ENCODE measurements around the gene UNC13B.
"Not testable (repeated sequence)": the region's sequence is repeated elsewhere in the genome, so short reads cannot be mapped to it uniquely, and the experiment has no call there.

The UNC13B gene

DNA sequence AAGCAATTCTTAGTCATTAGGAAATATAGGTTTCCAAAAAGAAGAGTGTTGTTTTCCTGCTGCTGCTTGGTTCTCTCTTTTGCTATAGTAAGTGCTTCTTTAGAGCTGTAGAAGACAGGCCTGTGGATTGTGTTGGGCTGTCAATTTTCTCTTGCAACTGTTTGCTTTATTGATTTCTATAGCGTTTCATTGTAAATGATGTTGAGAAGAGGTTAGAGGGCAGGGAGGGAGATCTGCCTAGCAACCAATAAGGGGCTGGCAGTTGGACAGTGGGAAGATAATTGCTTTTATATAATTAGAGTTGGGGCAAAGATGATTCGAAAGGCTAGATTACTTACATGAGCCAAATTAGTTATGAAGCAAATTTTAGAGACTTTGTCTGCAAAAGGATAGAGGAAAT lies 11.1 kb downstream of the UNC13B start:
- H3K4me3 ChIP-seq (ENCODE audit: low read depth in 1 of 2, low read length in 1 of 2), result no peak overlapping the region

GRCh38 chr9:35177520-35177919 lies 15.7 kb downstream of the UNC13B start:
- Histone ChIP-seq H3K36me3 (no peaks in the 10 kb centered on the region), H3K27ac (no peak overlapping the region), H3K4me3 (ENCODE audit: low read depth in 1 of 2, low read length in 1 of 2) (no peak overlapping the region), H3K4me1 (ENCODE audit: control insufficient read depth in 1 of 2, insufficient read depth in 1 of 2, low read depth in 1 of 2, low read length in 1 of 2) (no peaks in the 10 kb centered on the region), H3K27me3 (no peaks in the 10 kb centered on the region), H3K9me3 (no peaks in the 10 kb centered on the region)
- no peak for TF ChIP-seq CTCF (IDR thresholded peaks at IDR 0.05)

More for the DNA sequence above, 11.1 kb downstream of the UNC13B start:
- Histone ChIP-seq H3K9me3 (no peaks in the 10 kb centered on the region), H3K36me3 (no peaks in the 10 kb centered on the region), H3K27me3 (no peaks in the 10 kb centered on the region), H3K27ac (no peak overlapping the region), H3K4me1 (ENCODE audit: control insufficient read depth in 1 of 2, insufficient read depth in 1 of 2, low read depth in 1 of 2, low read length in 1 of 2) (no peaks in the 10 kb centered on the region)
- no peak for TF ChIP-seq CTCF (IDR thresholded peaks at IDR 0.05)

- no peaks in the 10 kb centered on the region for H3K36me3 ChIP-seq
These were observed 17.8 kb downstream of the UNC13B start for GRCh38 chr9:35179347-35180280.

DNA sequence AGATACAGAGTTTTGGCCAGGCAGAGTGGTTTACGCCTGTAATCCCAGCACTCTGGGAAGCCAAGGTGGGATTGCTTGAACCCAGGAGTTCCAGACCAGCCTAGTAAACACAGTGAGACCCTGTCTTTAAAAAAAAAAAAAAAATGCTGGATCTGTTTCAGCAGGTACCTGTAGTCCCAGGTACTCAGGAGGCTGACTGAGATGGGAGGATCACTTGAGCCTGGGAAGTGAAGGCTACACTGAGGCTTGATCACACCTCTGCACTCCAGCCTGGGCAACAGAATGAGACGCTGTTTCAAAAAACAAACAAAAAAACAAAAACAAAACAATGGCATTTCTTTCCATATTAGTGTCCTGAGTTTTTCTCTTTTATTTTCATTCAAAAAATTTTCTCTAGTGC lies 19.0 kb downstream of the UNC13B start:
- H3K36me3 ChIP-seq, result no peaks in the 10 kb centered on the region
- H3K4me3 ChIP-seq (ENCODE audit: low read depth in 1 of 2, low read length in 1 of 2), result no peak overlapping the region
- no peaks in the 10 kb centered on the region for H3K9me3 ChIP-seq
- H3K4me1 ChIP-seq (ENCODE audit: control insufficient read depth in 1 of 2, insufficient read depth in 1 of 2, low read depth in 1 of 2, low read length in 1 of 2), result no peaks in the 10 kb centered on the region
- no peak for TF ChIP-seq CTCF (IDR thresholded peaks at IDR 0.05)
- H3K27me3 ChIP-seq, result no peaks in the 10 kb centered on the region
- no peak overlapping the region for H3K27ac ChIP-seq

More at GRCh38 chr9:35179347-35180280, 17.8 kb downstream of the UNC13B start:
- Histone ChIP-seq H3K9me3 (no peaks in the 10 kb centered on the region), H3K27me3 (no peaks in the 10 kb centered on the region), H3K4me1 (ENCODE audit: control insufficient read depth in 1 of 2, insufficient read depth in 1 of 2, low read depth in 1 of 2, low read length in 1 of 2) (no peaks in the 10 kb centered on the region), H3K27ac (no peak overlapping the region), H3K4me3 (ENCODE audit: low read depth in 1 of 2, low read length in 1 of 2) (no peak overlapping the region)
- no peak for TF ChIP-seq CTCF (IDR thresholded peaks at IDR 0.05)

GRCh38 chr9:35182401-35182800 lies 20.6 kb downstream of the UNC13B start:
- H3K4me1 ChIP-seq (ENCODE audit: control insufficient read depth in 1 of 2, insufficient read depth in 1 of 2, low read depth in 1 of 2, low read length in 1 of 2); H3K9me3 ChIP-seq; H3K27me3 ChIP-seq; H3K27ac ChIP-seq; H3K4me3 ChIP-seq (ENCODE audit: low read depth in 1 of 2, low read length in 1 of 2); H3K36me3 ChIP-seq: not testable (repeated sequence)

DNA sequence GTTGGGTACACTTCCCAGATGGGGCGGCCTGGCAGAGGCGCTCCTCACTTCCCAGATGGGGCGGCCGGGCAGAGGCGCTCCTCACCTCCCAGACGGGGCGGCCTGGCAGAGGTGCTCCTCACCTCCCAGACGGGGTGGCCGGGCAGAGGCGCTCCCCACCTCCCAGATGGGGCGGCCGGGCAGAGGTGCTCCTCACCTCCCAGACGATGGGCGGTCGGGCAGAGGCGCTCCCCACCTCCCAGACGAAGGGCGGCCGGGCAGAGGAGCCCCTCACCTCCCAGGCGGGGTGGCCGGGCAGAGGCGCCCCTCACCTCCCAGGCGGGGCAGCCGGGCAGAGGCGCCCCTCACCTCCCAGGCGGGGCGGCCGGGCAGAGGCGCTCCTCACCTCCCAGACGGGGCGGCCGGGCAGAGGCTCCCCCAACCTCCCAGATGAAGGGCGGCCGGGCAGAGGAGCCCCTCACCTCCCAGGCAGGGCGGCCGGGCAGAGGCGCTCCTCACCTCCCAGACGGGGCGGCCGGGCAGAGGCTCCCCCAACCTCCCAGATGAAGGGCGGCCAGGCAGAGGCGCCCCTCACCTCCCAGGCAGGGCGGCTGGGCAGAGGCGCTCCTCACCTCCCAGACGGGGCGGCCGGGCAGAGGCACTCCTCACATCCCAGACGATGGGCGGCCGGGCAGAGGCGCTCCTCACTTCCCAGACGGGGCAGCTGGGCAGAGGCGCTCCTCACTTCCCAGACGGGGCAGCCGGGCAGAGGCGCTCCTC lies 21.4 kb downstream of the UNC13B start:
- not testable (repeated sequence) for H3K36me3 ChIP-seq; H3K4me1 ChIP-seq (ENCODE audit: control insufficient read depth in 1 of 2, insufficient read depth in 1 of 2, low read depth in 1 of 2, low read length in 1 of 2); H3K27me3 ChIP-seq; H3K9me3 ChIP-seq; H3K4me3 ChIP-seq (ENCODE audit: low read depth in 1 of 2, low read length in 1 of 2); H3K27ac ChIP-seq

GRCh38 chr9:35183755-35184480 lies 22.1 kb downstream of the UNC13B start:
- H3K9me3 ChIP-seq; H3K27me3 ChIP-seq; H3K4me3 ChIP-seq (ENCODE audit: low read depth in 1 of 2, low read length in 1 of 2); H3K36me3 ChIP-seq; H3K27ac ChIP-seq; H3K4me1 ChIP-seq (ENCODE audit: control insufficient read depth in 1 of 2, insufficient read depth in 1 of 2, low read depth in 1 of 2, low read length in 1 of 2): not testable (repeated sequence)
